KOPT-K1 (cell line): ENCODE data around the gene JSRP1.

Source experiments
- H3K27ac ChIP-seq: fragments of 200-600 bp; sonication (generic); 2 replicates; pipeline ENCODE4 v1.5.1; 2016; ENCODE audit warnings: antibody characterized with exemption, mild to moderate bottlenecking, low read depth, low read length; ENCODE audit not compliant: poor library complexity, severe bottlenecking
- H3K36me3 ChIP-seq: fragments of 200-600 bp; sonication (generic); 2 replicates; pipeline ENCODE4 v1.5.1; 2017; ENCODE audit warnings: antibody characterized with exemption, mild to moderate bottlenecking, low read length, moderate library complexity; ENCODE audit not compliant: insufficient read depth
- H3K9me3 ChIP-seq: fragments of 200-600 bp; sonication (generic); 2 replicates; pipeline ENCODE4 v1.5.1; 2017; ENCODE audit warnings: antibody characterized with exemption, low read length, mild to moderate bottlenecking; ENCODE audit not compliant: insufficient read depth, poor library complexity, severe bottlenecking

The JSRP1 gene

GRCh38 chr19:2227415-2228156 is 28.6 kb downstream of the JSRP1 start:
- no peak overlapping the region for H3K27ac ChIP-seq
- H3K36me3 ChIP-seq: peaks cover 93% of the 10 kb centered on the region
- H3K9me3 ChIP-seq: no peaks in the 10 kb centered on the region

- Histone ChIP-seq H3K9me3 (no peaks in the 10 kb centered on the region), H3K27ac (no peak overlapping the region), H3K36me3 (peaks cover 93% of the 10 kb centered on the region)
These were observed 29.3 kb downstream of the JSRP1 start for GRCh38 chr19:2226840-2227360.

GRCh38 chr19:2226051-2226839 is 30.0 kb downstream of the JSRP1 start:
- H3K9me3 ChIP-seq: no peaks in the 10 kb centered on the region
- peaks cover 93% of the 10 kb centered on the region for H3K36me3 ChIP-seq

GRCh38 chr19:2225415-2226050 is 30.7 kb downstream of the JSRP1 start:
- H3K27ac ChIP-seq: no peak overlapping the region
- peaks cover 93% of the 10 kb centered on the region for H3K36me3 ChIP-seq
- H3K9me3 ChIP-seq: no peaks in the 10 kb centered on the region

More at GRCh38 chr19:2226051-2226839, 30.0 kb downstream of the JSRP1 start:
- H3K27ac ChIP-seq: no peak overlapping the region

- Histone ChIP-seq H3K27ac (no peak overlapping the region), H3K36me3 (peaks cover 93% of the 10 kb centered on the region)
These were observed 31.4 kb downstream of the JSRP1 start for GRCh38 chr19:2224754-2225349.

GRCh38 chr19:2223959-2224358 is 32.3 kb downstream of the JSRP1 start:
- no peaks in the 10 kb centered on the region for H3K9me3 ChIP-seq
- H3K36me3 ChIP-seq: peaks cover 93% of the 10 kb centered on the region
- no peak overlapping the region for H3K27ac ChIP-seq

More at GRCh38 chr19:2224754-2225349, 31.4 kb downstream of the JSRP1 start:
- H3K9me3 ChIP-seq: no peaks in the 10 kb centered on the region

- Histone ChIP-seq H3K27ac (no peak overlapping the region), H3K9me3 (no peaks in the 10 kb centered on the region), H3K36me3 (peaks cover 93% of the 10 kb centered on the region)
These were observed 32.8 kb downstream of the JSRP1 start for GRCh38 chr19:2223391-2223790.

- no peak overlapping the region for H3K27ac ChIP-seq
- H3K36me3 ChIP-seq: peaks cover 96% of the 10 kb centered on the region
- H3K9me3 ChIP-seq: no peaks in the 10 kb centered on the region
These were observed 34.3 kb downstream of the JSRP1 start for GRCh38 chr19:2221918-2222317.

GRCh38 chr19:2221250-2221831 is 34.9 kb downstream of the JSRP1 start:
- H3K27ac ChIP-seq: no peak overlapping the region
- no peaks in the 10 kb centered on the region for H3K9me3 ChIP-seq
- peaks cover 96% of the 10 kb centered on the region for H3K36me3 ChIP-seq

- Histone ChIP-seq H3K27ac (no peak overlapping the region), H3K9me3 (no peaks in the 10 kb centered on the region), H3K36me3 (peaks cover 96% of the 10 kb centered on the region)
These were observed 36.5 kb downstream of the JSRP1 start for GRCh38 chr19:2219726-2220125.

GRCh38 chr19:2217591-2217990 is 38.6 kb downstream of the JSRP1 start:
- Histone ChIP-seq H3K27ac (no peak overlapping the region), H3K9me3 (no peaks in the 10 kb centered on the region), H3K36me3 (peaks cover 97% of the 10 kb centered on the region)

- H3K27ac ChIP-seq: no peak overlapping the region
- peaks cover 97% of the 10 kb centered on the region for H3K36me3 ChIP-seq
- no peaks in the 10 kb centered on the region for H3K9me3 ChIP-seq
These were observed 39.6 kb downstream of the JSRP1 start for GRCh38 chr19:2216361-2217225.

- Histone ChIP-seq H3K27ac (no peak overlapping the region), H3K36me3 (peaks cover 97% of the 10 kb centered on the region), H3K9me3 (no peaks in the 10 kb centered on the region)
These were observed 40.9 kb downstream of the JSRP1 start for GRCh38 chr19:2215281-2215751.

- Histone ChIP-seq H3K9me3 (no peaks in the 10 kb centered on the region), H3K27ac (no peak overlapping the region), H3K36me3 (peaks cover 97% of the 10 kb centered on the region)
These were observed 42.0 kb downstream of the JSRP1 start for GRCh38 chr19:2214251-2214650.
